ENCODE measurements around the gene QRICH1.
A peak's percentile ranks its signal among the peaks of the same experiment; 100 is the strongest.

QRICH1 gene

DNA sequence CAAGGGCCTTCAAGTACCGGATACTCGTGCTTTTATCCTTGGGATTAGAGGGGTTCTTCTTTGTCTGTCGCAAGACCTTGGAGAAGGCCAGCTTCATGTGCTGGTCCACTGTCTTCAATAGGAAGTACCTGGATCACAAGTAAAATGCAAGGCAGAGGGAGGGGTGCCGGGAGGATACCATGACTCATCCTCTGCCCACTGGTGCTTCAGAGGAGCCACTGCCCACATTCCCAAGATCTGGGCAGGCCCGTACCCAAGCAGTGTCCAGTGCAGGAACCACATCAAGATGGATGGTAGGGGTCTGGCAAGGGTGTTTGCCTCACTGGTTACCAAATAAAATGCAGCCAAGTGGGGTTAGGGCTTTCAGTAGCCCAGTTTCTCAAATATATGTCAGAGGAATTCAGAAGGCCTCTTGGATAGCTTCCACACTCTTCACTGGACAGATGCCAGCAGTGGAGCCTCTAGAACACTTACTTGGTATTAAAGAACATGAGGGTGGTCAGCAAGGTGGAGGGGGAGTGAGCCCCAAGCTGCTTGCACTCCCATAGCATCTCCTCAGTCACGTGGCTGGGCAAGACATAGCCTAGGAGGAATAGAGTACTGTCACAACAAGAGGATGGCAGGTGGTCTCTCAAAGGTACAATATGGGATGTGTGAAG, 61.1 kb downstream of the QRICH1 start:
- no peak for FAIRE-seq

DNA sequence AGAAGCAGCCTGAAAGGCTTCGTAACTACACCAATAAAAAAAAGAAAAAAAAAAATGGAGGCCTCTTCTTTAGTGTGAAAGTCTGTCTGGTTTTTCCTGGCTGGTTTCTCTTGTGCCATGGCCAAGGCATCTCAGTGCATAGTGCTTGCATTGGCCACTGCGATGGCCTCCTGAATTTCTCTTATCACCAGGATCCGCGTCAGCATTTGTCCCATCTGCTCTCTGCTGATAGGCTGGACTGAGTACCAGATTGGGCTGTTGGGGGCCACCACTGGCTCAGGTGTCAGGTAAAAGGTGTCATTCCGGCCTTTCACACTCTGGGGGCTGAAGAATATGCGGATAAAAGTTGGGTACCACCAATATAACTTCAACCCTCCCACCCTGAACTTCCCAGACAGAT, 63.5 kb downstream of the QRICH1 start:
- no peak for FAIRE-seq

DNA sequence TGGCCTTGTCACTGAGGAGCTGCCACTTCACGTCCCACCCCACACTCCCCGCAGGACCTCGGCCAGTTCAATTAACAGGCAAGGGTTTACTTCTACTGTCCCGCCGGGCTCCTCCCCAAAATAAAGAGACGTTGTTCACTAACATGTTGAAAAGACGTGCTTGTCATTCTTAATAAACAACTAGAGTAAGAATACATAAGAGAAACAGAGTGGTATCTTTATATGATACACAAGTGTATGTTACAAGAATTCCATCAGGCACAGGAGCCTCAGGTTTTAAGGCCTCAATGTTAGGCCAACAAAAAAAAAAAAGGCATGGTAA, 64.3 kb downstream of the QRICH1 start:
- FAIRE-seq, result no peak

DNA sequence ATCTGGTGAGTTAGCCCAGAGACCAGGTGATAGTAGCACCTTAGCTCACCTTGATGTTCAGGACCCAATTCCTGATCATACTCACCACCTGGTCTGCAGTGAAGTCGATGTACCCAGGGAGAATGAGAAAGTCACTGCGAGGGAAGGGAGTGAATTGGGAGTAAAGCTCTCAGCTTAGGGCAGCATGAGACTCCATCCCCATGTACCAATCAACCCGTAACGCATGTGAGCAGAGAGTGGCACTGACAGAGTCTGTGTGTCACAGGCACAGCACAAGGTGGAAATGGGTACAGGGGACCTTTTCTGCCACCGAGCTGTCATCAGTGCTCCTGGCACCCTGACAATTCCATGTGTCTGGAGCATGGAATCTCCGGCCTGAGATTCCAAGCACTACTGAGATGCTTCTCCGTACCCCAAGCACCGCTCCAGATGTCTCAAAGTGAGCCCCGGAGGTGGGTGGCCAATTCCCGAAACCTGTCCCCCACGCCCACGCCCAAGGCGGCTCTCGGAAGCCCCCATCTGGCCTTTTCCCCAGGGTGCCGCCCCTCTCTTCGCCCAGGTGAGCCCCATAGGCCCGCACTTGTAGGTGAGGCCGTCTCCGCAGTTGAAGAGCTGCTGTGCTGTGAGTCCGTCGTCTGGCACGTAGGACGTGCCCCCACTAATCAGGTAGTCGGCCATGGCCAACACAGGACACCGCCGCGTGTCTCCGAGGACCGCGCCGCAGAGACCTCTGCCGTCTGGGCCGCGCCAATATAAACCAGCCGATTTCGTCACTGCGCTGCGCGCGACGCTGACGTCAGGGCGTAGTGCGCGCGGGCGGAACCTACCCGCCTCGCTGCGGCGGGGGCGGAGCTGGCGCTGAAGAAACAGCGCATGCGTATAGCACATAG, 65.0 kb downstream of the QRICH1 start, which contains the start of gene IMPDH2:
Gene IMPDH2 (minus strand): TSS at position 726 of the 890 bp plus-strand sequence. CDS start 48 bp downstream, at position 678.
- FAIRE-seq, result peak; percentile 87

DNA sequence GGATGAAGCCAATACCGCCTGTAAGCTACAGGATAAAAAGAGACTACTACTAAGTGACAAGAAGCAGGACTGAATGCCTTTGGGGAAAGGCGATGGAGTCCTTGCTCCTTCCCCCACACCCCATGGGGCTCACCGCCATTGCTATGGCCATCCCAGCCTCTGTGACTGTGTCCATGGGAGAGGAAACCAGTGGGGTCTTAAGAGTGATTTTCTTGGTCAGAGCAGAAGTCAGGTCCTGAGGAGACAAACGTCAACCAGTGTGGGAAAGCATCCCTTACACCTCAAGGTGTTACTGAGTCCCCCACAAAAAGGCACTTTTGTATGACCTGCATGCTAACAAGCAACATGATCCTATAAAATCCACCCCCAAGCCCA, 65.6 kb downstream of the QRICH1 start:
- FAIRE-seq, result no peak

DNA sequence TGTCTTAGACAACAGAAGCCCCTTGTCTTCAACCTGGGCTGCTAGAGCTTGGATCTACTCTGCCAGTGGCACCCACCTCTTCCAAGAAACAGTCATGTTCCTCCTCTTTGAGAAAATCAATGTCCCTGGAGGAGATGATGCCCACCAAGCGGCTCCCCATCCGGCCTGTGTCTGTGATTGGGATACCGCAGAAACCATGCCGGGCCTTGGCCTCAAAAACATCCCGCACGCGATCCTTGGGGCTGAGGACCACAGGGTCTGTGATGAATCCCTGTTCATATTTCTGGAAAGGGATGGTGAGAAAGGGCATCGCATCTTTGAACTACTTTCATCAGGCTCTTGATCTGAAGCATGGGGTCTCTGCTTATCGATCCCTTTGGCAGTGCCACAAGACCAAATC, 66.2 kb downstream of the QRICH1 start:
- FAIRE-seq, result no peak

DNA sequence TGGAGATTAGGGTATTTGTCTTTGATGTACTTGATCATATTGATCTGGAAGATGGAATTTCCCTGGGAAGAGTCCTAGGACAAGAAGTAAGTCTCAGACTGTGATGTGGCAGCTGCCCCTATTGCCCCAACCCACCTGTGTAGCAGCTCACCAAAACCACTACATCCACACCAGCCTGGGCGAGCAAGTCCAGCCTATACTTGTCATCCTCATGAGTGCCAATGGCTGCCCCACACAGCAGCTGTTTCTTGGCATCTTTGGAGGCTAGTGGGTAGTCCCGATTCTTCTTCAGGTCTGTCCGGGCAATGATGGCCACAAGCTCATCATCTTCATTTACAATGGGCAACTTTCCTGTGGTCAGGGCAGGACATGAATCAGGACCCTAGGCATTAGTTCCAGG, 67.3 kb downstream of the QRICH1 start:
- FAIRE-seq, result no peak

DNA sequence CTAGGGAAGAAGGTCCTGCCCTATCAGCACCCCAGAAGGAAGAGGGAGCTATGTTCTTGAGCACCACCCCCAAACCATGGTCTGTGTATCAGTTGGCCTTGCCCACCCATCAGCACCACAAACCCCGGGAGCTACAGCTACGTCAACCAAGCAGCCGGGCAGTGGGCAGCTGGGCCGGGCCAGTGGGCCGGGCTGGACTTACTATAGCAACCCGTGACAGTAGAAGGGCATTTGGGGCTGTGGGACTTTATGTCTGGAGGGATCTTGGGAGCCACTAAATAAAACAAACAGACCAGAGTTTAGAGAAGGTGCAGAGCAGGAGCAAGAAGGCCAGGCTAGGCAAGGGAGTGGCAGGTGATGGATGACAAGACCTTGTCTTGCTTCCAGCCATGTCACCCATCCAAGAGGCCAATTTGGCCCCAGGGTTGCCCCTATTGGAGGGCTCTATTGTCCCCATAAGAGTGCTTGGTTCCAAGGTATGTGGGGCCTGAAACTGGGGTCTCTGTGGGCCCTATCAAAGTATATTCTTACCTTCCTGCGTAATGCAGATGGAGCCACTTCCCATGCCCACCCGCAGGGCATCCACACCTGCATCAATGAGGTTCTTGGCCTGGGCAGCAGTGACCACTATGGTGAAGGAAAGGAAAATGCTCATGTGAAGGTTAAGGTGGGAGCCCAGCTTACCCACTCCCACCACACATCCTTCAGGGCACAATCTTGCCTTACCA, 67.9 kb downstream of the QRICH1 start:
- no peak for FAIRE-seq

DNA sequence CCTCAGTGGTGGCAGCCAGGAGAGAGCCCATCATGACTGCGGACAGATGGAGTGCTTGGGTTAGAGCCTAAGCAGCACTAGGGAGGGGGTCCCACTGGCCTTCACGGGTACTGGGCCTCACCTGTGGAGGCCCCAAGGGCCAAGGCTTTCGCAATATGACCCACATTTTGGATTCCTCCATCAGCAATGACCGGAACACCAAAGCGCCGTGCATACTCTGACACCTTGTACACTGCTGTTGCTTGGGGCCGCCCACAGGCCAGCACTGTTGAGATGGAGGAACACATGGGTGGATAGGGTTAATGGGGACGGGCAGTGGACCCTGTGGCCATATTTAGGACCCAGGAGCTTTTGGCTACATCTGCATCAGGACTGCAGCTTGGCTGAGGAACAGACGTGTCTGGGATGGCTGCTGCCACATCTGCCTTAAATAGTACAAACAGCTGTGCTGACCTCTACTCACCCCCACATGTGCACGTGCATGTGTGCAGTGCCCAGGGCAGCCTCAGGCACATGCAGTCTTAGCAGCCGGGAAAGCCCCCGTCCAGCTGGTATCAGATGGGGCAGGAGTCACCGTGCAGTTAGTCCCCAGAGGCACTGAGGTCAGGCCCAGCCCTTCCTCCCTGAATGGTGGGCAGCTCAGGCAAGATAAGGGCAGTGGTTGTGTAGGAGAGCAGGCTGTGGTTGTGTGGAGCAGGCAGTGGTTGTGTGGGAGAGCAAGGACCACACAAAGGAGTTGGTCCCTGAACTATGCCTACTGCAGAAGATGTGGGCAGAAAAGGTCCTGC, 68.7 kb downstream of the QRICH1 start:
- no peak for FAIRE-seq

DNA sequence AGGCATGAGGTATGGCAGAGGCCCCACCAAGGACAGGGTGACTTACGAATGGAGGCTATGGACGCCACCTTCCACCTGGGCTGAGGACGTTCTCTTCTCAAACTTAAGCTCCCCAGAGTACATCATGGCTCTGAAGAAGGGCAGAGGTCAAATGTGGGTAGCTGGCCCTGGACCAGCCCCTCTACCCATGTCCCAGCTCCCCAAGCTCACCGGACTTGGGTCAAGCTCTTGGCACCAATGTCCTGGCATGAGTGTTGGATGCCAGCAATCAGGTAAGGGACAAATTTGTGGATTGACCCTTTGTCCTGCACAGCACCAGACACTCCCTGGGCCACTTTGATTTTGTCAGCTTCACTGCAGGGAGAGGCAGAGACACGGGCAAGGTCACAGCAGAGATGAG, 69.4 kb downstream of the QRICH1 start:
- no peak for FAIRE-seq

DNA sequence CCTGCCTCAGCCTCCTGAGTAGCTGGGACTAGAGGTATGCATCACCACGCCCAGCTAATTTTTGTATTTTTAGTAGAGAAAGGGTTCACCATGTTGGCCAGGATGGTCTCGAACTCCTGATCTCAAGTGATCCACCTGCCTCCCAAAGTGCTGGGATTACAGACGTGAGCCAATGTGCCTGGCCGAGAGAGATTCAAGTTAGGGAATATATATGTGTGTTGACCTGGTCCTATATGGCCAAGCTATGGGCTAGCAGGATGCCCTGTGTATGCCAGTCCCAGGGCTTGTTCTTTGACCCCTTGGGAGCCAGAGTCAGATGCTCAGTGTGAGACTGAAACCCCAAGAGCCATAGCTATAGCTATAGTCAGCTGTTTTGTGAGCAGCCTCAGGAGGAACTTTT, 70.1 kb downstream of the QRICH1 start:
- no peak for FAIRE-seq

DNA sequence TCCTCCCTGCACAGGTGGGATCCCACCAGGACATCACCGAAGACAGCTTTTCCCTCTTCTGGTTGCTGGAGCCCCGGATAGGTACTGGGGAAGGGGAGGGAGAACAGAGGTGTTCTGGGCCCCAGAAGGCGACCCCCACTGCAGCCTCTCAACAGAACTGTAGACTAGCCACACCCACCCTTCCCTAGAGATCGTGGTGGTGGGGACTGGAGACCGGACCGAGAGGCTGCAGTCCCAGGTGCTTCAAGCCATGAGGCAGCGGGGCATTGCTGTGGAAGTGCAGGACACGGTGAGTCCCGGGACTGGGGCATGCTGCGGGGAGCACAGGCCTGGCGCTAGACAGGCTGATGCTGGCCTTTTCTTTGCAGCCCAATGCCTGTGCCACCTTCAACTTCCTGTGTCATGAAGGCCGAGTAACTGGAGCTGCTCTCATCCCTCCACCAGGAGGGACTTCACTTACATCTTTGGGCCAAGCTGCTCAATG, 71.1 kb downstream of the QRICH1 start:
- no peak for FAIRE-seq

DNA sequence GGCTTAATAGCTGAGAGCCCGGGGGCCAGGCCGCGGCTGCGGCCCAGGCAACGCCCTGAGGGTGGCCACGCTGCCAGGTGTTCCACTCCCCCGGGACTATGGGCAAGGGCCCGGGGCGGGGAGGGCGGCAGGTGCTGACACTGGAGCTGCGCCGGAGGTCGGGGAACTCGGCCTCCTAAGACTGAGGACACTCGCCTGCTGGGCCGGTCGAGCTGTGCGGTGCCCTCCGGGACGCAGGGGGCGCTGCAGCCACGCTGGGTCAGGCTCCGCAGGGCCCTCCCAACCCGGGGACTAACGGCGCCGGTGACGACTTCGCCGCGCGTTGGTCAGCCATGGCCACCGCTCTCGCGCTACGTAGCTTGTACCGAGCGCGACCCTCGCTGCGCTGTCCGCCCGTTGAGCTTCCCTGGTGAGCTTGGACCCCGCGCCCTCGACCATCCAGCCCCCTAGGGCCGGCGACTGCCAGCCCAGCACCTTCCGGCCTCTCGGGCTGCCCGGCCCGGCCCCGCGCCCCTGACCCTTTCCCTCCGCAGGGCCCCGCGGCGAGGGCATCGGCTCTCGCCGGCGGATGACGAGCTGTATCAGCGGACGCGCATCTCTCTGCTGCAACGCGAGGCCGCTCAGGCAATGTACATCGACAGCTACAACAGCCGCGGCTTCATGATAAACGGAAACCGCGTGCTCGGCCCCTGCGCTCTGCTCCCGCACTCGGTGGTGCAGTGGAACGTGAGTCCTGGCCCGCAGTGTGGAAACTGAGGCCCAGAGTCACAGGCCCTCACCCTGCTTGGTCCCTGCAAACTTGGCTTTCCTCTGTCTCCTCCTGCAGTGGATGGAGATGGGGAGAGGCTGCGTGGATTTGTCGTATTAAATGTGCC, 71.8 kb downstream of the QRICH1 start, which contains the start of gene NDUFAF3:
Gene NDUFAF3 (plus strand): TSS at position 309 of the 875 bp plus-strand sequence. CDS start 24 bp downstream, at position 333.
- FAIRE-seq, result peak; percentile 44

DNA sequence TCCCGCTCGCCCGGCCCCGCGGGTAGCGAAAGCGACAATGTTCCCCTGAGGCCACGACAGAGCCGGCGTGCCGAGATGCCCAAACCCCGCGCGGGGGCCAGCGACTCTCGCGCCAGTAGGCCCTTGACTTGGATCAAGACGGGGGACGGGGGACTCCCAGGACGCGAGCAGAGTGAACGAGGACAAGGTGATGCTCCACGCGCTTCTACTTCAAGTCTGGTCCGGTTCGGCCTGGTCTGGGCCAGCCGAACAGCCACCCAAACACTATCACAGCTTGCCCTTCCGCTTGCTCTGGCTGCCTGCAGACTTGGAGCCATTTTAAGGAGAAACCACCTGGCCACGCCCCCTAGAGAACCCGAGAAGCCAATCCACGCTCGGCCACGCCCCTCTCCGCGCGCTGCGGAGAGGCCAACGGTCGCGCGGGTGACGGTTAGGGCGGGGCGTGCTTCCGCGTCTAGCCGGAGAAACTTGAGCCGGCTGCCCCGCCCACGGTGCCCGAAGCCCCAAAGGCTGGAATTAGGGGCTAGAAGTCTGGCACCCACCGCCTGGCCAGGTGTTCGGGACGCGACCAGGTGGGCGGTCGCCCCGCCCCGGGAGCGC, 72.6 kb downstream of the QRICH1 start:
- FAIRE-seq, result peak; percentile 97

DNA sequence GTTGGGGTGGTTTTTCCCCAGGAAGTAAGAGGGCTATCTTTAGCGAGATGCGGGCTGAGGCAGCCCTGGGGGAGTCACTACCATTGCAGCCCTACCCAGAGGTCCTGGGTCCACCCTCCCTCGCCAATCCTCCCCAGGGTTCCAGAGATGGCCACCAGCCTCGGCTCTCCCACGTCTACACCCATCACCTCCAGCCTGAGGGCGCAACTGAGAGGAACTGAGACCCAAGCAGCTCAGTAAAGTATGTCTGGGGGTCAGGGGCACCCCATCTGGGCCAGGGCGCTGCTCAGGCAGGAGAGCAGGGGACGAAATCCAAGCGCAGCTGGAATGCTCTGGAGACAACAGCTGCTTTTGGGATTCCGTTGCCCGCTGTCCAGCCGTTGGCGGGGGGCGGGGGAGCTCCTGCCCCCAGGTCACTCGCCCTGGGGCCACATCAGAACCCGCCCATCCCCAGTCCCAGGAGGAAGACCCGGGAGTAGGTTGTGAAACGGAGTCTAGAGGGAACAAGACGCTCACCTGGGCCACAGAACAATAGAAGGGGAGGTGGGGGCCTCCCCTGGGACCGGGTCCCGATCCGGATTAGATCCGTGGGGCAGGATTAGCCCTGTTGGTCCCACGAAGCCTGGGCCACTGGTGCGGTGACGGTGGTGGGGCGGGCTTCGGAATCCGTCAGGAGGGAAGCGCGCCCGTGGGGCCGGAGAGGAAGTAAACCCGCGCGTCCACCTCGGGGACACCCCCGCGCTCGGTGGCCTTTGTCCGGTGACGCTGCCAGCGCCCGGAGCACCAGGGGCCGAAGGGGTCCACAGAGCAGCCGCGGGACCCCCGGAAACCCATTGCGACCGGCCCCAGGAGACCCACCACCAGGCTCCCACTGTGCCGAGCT, 73.3 kb downstream of the QRICH1 start:
- FAIRE-seq, result no peak

DNA sequence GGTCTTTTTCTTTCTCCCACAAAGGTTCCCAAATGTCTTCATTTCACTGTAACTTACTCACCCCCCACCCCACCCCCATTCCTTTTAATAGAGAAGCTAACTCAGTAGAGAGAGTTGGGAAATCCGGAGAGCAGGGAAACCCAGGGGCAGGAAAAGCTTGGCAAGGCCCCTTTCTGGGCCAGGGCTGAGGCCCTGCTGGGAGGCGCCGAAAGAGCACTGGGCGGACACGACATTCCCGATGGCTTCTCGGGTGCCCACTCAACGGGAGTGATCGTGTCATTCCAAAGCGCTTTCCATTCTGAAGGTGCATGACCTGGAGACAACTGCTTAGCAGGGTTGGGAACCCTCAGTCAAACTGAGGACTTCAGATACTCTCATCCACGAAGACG, 73.9 kb downstream of the QRICH1 start:
- no peak for FAIRE-seq

DNA sequence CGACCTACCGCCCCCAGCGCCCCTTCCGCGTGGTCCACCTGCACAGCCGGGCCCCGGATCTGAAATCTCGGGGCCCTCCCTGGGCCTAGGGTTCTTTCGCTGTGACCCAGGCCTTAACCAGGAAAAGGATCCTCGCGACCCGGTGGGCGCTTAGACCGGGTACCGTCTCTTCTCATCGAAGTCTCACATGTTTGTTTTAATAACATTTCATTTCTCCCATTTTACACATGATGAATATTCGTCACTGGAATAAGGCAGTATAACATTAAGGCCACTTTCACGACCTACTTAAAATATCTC, 75.2 kb downstream of the QRICH1 start:
- no peak for FAIRE-seq

DNA sequence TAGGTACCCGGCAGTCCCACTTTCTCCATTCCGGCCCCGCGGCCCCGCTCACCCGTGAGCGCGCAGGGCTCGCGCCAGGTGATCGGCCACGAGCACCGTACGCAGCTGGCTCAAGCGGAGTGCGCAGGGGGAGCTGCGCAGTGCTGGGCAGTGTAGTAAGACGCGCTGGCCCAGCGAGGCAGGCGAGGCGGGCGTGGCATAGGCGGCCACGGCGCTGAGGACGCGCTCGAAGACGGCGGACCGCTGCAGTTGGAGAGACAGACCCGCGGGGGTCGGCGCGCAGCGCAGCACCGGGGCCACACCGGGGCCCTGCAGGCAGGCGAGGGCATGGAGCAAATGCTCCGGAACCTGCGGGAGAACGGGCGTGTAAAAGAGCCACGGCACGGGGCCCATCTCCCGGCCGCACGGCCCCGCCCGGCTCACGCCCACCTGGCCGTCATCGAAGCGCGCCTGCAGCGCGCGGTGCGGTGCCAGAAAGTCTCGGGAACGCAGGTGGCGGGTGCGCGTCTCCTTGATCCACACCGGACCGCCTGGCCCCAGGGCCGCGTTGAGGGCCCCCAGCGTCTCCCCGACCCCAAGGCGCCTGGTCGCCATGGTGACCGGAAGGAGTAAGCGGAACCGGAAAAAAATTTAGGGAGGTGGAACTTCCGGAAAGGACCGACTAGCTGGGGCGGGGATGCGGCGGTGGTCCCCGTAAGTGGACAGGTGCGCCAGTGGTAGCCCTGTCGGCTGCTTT, 75.7 kb downstream of the QRICH1 start, which contains the start of gene DALRD3:
Gene DALRD3 (minus strand): TSS at position 610 of the 736 bp plus-strand sequence. CDS start 16 bp downstream, at position 594.
- FAIRE-seq, result no peak

DNA sequence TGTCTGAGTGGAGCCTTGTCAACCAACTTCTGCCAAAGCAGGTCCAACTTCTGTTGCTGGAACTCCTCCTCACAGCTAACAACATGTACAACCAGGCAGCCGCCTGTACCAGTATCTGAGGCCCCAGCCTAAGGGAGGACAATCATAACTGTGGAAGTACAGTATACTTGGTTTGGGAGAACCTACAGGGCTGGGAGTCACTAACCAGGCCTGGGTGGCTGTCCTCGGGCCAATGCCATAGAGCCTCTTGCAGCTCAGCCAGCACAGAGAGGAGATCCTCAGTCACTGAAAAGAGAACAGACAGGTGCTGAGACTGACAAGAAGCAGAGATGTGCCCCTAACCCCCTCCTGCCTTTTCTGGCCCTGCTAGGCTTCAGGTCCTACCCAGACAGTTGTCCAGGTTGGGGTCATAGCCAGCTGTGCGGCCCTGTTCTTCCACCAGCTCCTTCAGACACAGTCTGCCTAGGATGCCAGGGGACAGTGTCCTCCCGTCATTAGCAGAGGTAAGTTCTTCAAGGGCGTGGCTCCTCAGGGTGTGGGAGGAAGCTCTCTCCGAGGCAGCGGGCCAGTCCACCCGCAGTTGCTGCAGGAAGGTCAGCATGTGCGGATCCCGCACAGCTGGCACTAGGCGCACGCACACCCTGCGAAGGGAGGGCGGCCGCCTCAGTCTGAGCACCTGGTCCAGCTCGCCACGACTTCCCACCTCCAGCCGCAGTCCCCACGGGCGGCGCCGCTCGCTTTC, 76.5 kb downstream of the QRICH1 start:
- FAIRE-seq, result no peak
